SHP77 (cell line): Measurements from ENCODE around the gene CBFA2T3.
"Not testable (repeated sequence)": the region's sequence is repeated elsewhere in the genome, so short reads cannot be mapped to it uniquely, and the experiment has no call there.

Experiments used
- DNase-seq, 2 experiments: peaks; one replicate each; lab custom pipeline; 2025; lab: John Stamatoyannopoulos, UW

The CBFA2T3 gene

DNA sequence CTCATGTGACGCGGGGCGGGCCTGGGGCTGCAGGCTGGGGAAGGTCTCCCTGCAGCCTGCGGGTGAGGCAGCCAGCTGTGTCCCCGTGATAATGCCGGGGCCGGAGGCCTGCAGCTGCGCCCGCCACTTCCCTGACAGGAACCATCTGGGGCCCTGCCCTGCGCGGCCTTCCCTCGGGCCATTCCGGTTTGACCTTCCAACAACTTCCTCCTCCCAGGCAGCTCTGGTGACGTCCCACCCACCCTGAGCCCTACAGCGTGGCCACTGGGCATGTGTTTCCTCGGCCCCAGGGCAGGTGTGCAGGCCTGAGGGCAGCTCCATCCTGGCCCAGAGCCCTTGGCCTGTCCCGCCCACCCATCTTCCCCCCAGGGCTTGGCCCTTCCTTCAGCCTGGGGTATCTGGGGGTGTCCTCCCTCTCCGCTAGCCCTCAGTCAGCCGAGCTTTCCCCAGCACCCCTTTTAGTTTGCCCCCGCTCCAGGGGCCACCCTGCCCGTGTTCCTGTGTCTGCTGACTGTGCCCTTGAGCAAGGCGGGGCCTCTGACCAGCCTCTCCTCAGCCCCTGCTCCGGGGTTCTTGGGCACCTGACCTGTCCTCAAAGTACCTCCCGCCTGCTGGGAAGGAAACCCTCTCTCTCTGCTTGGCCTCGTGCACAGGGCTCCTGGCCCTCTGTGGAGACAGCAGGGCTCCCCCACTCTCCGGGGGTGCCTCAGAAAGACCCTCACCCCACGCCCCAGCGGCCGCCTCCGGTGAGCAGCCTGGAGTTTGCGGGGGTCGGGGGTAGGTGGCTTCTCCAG, at the start of gene CBFA2T3:
Gene CBFA2T3, minus strand, starts transcription at position 190 of the 794 bp plus-strand sequence. CDS start 400 bp downstream, outside the sequence.
- DNase-seq, result no peak

DNA sequence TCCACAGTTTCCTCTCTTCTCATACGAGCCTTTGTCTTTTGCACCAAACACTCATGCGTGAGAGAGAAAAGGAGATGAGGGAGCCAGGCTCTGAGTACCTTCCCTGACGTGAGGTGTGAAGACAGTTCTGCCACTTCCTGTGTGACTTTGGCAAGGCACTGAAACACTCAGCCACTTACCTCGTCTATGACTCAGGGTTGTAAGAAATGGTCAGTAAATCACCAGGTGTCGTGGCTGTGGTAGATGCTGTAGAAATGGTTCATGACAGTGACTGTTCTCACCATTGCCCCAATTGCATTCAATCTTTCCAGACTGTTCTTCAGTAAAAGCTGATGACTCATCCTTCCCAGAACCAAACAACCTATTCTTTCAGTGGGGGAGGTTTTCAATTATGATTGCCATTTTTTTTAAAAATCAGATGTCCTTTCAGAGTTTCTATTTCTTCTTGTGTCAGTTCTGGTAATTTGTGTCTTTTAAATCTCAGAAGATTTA, 49.2 kb upstream of the CBFA2T3 start:
- peak in 1 of 2 experiments; percentile 15 for DNase-seq

DNA sequence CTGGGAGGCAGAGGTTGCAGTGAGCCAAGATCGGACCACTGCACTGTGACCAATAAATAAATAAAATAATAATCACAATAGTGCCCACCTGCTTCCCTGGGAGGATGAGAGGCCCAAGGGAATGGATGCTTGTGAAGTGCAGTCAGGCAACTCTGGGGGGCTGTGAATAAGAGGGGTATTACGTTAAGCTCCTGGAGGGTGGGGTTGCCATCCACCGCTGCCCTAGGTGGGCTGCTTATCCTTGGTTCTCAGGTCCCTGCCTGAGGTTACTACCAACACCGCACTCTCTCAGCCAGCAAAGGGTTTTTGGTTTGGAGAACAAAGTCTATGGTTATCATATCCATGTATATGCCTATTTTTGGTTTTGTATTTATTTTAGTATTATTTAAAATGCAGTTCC, 48.6 kb upstream of the CBFA2T3 start:
- DNase-seq, result no peak

DNA sequence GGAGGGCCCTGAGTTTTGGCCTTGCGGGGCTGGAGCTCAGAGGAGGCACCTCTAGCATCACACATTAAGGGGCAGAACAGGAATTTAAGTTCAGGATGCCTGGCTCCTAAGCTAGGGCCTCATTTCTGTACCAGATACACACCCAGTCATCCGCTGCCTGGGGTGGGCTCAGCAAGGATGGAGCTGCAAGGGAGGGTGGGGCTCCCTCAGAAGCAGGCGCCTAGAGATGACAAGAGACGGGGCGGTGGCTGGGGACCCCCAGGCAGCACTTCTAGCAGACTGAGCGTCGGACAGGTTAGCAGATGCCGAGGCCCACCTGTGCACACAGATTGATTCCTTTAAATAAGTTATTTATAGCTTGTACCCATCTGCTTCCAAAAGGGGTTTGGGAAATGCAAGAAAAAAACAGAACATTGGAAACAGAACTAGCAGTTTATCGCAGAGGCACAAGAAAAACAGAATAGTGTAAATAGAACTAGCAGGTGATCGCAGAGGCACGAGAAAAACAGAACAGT, 47.6 kb upstream of the CBFA2T3 start:
- no peak for DNase-seq

DNA sequence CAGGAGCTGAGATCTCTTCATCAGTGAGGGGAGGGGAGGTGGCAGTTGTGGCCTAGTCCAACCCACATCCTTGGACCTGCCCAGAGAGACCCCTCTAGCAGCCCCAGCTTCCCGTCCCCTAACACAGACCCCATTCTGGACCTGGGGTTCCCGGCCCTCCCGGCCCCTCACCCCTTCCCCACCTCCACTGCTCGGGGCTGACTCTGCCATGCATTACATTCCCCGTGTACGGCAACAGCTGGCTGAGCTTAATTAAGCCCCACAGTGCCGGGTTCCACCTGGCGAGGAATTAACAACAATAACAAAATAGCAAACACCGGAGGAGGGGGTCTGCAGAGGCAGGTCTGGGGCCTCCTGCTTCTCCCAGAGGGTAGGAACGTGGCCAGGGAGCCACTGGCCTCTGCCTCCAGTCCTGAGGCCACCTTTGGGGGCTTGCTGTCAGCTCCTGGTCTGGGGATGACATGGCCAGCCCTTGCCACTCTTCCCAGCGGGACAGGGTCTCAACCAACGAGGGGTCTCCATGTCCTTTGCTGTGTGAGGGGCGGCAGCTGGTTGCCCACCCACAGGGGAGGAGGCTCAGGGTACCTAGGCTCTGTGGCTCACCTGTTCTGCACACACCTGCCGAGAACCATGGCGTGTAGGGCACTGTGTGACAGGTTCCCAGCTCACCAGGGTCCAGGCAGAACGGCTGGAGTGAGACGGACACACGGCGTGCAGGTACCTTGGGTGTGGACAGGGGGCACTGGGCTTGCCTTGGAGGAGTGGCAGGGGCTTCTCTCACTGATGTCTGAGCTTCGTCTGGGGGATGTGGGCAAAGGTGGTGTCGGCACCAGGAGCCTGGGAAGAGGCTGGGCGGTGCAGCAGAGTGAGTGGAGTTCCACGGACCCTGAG, 46.9 kb upstream of the CBFA2T3 start:
- no peak for DNase-seq

DNA sequence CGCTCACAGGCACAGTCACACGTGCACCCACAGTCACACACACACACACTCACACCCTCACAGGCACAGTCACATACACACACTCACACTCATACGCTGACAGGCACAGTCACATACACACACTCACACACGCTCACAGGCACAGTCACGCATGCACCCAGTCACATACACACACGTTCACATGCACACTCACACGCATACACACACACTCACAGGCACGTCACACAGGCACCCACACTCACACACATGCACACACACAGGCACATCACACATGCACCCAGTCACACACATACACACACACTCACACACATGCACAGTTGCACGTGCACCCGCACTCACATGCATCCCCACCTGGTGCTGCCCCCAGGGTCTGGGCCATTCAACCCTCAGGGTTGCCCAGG, 46.1 kb upstream of the CBFA2T3 start:
- DNase-seq, result no peak

DNA sequence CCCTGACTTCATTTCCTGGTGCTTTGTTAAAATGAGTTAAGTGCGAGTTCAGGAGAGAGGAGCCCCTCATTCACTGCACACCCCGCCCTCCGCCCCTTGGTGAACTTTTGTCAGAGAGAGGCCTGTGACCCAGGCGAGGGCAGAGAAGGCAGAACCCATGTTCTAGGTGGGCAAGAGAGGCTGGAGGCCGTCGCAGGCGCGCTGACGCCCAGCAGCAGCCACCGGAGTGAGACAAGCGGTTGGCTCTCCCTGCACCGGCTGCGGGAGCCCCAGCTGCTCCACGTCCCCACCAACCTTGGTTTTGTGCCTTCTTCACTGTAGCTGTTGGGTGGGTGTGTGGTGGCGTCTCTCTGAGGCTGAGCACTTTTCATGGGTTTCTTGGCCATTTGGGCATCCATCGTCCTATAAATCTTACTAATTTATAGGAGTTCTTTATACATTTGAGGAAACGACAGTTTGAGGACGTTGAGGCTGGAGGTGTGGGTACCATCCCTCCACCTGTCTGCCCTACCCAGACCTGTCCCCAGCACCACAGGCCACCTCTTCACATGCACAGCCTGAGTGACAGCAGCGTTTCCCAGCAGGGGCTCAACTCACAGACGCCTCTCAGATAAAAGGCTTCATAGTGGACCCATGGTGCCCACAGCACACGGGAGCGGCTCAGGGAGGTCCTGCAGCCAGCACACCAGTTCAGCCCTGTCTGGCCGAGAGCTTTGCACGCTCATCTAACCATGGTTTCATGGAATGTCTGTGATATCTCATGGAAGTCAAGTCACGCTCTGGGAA, 45.2 kb upstream of the CBFA2T3 start:
- no peak for DNase-seq

DNA sequence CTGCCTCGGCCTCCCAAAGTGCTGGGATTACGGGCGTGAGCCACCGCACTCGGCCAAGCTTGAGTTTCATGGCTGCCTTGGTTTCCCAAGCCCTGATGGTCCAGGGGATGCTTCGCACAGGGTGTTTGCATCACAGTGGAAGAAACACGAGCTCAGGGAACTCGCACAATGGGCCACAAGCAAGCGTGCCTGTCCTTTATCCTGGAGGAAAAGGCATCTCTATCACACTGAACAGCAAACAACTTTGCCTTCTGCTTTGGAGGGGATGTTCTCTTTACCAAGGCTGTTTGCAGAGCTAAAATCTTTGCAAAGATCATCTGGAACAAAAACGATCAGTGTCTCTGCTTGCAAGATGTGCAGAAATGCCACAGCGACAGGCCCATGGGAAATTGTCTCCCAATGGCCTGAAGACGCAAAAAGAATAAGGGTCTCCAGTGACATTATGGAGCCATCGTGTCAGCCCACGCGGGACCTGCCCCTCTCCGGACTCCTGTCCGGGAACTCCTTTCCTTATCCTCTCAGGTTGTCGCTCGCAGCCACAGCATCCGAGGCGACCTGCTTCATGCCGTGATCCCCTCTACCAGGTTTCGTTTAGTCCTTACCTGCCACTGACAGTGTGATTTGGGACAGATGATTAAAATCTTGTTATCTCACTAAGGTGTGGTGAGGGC, 44.1 kb upstream of the CBFA2T3 start:
- DNase-seq, result no peak

DNA sequence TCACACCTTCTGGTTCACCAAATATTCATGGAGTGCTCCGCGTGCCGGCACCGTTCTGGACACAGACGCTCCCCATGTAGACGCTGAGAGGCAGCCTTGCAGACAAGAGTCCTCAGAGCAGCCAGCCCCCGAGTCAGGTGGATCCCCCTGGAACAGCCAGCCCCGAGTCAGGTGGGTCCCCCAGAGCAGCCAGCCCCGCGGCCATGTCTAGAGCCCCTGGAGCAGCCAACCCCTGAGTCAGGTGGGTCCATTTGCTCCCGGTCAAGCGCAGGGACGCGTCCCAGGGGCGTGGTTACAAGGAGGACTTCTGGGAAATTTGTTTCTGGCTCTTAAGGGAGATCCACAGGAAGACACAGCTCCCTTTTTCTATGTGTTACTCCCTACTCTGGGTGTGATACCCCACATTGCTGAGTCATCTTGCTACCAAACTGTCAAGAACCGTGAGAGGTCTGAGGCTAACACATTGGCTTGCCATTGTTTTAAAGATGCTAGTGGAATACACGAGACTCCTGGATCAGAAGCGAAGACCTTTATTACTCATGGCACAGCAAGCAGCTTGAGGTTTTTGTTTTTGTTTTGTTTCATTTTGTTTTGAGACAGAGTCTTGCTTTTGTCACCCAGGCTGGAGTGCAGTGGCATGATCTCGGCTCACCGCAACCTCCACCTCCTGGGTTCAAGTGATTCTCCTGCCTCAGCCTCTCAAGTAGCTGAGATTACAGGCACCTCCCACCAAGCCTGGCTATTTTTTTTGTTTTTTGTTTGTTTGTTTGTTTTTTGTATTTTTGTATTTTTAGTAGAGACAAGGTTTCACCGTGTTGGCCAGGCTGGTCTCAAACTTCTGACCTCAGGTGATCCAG, 43.3 kb upstream of the CBFA2T3 start:
- DNase-seq, result no peak

DNA sequence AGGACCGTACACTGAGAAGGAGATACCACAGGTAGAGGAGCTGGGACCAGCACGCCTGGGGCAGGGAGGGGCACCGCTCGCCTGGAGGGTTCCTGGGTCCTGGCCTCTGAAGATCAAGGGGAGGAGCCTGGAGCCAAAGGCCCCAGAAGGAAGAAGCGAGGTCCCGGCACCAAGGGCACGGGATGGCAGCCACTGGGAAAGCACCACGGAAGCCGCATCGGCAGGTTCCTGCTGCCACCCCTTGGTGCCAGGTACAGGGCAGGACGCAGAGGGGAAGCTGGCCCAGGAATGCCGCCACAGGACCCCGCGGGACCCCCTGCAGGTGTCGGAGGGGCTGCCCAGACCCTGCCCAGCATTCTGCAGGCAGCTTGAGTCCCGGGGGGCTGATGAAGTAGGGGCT, 42.5 kb upstream of the CBFA2T3 start:
- no peak for DNase-seq

DNA sequence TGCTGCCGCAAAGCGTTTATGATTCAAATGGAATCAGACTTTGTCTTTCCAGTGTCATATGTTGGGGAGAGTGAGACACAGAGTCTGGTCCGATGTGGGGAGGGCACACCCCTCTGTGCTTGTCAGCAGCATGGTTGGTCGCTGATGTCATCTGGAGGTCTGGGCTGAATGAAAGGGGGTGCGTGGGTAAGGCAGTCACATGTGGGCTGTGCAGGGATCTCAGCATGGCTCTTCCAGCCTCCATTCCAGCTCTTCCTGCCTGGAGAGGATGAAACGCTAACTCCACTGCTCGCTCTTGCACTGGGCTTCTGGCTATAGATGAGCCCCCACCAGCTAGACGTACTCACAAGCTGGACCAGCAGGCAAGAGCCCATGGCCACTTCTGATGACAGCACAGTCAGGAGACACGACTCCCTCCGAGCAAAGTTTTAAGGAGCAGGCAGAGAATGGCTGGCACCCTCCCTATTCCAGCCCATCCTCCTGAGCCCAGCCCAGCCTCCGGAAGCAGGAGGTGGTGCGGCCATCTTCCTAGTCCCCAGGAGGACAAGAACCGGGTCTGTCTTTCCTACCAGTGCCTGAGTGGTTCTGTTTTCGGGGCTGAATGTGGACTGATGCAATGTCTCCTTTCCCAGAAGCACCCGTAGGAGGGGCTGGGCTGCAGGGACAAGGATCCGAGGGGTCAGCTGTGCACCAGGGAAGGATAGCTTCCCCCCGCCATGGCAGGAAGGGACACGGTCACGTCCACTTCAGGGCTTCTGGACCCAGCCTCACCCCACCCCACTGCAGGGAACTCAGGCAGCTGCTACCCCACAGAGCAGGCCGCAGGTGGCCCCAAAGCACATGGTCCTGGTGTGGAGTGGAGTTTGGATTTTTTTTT, 41.5 kb upstream of the CBFA2T3 start:
- no peak for DNase-seq

DNA sequence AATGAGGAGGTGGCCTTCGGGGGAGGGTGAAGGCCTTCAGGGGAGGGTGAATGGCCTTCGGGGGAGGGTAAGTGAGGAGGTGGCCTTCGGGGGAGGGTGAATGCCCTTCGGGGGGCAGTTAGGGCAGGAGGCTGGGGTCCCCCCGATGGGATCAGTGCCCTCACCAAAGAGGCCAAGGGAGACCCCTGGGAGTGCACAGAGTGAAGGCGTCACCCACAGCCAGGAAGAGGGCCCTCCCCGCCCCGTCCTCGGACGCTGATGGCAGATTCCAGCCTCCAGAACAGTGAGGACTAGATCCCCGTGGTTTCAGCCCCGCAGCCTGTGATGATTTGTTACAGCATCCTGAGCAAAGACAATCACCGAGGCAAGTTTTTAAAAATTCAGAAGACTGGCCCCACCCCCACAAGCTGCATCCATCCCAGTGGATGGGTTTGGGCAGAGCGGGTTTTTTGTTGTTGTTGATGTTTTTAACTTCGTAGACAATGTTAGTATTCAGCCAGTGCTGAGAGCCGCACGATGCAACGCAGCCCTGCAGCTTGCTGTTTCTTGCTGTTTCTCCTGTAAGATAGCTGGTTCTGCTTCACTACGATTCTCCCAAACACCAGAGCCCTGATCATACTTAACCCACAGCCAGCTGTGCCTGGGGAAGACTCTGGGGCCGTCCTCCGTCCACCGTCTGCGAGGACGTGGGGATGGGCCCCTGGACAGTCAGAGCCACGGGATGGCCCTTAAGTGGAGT, 40.7 kb upstream of the CBFA2T3 start:
- DNase-seq, result no peak

DNA sequence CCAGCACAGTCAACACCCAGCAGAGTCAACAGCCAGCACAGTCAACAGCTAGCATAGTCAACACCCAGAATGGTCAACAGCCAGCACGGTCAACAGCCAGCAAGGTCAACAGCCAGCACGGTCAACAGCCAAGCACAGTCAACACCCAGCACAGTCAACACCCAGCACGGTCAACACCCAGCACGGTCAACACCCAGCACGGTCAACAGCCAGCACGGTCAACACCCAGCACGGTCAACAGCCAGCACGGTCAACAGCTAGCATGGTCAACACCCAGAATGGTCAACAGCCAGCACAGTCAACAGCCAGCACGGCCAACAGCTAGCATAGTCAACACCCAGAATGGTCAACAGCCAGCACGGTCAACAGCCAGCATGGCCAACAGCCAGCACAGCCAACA, 39.6 kb upstream of the CBFA2T3 start:
- not testable (repeated sequence) for DNase-seq

DNA sequence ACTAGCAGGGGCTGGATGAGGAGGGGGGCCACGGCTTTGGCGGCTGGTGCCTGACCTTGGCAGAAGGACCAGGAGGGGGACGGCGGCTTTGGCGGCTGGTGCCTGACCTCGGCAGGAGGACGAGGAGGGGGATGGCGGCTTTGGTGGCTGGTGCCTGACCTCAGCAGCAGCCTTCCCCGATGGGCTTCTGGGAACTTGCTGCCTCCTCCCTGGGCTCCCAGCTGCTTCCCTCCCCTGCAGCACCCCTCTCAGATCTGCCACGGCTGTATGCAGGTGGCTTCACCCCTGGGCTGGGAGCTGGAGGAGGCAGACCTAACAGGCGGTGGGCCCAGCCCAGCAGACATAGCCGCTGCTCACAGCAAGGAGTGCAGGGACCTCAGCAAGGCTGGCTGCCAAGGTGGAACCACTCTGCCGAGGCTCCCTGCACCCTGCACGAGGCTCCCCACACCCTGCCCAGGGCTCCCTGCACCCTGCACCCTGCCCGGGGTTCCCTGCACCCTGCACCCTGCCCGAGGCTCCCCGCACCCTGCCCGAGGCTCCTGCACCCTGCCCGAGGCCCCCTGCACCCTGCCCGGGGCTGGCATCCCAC, 38.4 kb upstream of the CBFA2T3 start:
- no peak for DNase-seq

DNA sequence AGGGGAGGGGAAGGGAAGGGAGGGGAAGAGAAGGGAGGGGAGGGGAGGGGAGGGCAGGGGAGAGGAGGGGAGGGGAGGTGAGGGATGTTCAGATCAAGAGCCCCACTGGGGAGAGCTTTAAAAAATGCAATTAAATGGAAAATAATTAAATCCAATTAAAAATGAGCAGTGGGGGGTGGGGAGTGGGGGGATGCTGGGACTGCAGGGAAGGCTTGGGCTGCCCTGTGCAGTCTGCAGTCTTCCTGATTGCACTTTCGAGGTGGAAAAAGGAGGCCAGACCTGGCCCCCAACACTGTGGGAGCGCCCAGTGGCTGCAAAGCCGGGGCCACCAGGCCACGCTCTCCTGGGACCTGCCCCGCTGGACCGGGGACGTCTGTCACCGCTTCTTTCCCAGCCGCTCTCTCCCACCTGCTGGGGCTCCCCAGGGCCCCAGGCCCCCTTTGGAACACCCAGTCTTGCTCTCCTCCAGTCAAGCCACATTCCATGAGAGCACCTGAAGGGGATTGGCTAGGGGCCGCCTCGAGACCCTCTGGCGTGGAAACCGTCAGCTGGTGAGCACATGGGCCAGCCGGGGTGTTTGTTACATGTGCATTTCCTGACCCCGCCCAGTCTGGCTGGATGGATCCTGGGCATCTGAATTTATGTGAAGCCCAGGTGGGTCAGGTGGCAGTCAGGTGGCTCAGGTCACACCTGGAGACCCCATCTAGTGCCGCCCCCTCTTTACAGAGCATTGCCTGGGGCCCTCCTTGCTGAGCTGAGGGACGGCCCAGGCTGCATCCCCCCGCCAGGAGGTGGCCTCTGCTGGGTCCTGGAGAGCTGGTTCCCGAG, 37.6 kb upstream of the CBFA2T3 start:
- DNase-seq, result no peak

DNA sequence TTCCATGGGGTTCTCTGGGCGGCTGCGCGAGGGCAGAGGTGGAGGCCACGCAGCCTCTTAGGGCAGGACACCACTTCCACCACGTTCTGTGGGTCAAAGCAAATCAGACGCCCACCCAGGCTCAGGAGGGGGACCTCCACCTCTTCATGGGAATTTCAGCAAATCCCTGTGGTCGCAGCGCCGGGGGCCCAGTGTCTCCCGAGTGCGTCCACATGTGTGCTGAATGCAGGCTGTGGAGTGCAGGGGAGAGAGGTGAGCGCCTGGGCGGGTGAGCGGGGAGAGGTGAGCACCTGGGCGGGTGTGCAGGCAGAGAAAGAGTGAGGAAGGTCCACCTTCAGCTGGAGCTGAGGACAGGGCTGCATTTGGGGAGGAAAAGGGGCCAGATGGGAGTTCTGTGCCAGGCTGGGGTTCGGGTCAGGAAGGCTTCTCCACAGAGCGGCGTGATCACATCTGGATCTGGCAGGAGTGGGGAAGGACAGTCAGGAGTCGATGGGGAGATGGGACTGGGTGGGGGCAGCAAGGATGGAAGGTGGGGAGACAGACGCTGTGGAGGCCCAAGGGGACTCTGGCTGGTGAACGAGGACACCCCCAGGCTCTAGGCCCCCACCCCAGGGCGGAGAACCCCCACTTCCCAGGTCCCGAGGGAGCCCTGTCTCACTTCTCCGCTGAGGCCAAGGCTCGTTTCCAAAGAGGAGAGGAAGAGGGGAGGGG, 36.8 kb upstream of the CBFA2T3 start:
- DNase-seq, result no peak

DNA sequence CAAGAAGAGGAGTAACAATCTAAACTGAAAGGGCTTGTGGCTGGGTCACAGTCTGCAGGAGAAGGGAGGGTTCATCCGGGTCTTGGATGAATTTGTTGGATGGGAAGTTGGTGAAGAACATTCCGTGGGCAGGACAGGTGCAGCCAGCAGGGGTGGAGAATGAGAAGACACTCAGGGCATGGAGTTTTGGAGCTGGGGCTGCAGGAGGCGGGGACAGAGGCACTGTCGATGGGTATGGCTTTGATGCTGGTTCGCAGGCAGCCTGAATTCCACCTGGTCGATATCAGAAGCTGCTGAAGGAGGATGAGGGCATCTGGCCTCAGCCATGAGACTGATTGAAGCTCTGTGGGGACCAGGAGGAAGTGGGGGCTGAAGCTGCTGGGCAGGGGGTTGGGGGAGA, 36.1 kb upstream of the CBFA2T3 start:
- DNase-seq, result no peak
